Measurements from ENCODE around the gene SOCS7.
A peak's percentile ranks its signal among the peaks of the same experiment; 100 is the strongest.

Gene SOCS7

GRCh38 chr17:38442548-38442947, 90.9 kb downstream of the SOCS7 start:
- DNase-seq = no peak

- DNase-seq = peak; percentile 65
Measured at GRCh38 chr17:38443356-38444031, 91.8 kb downstream of the SOCS7 start.

- DNase-seq = peak; percentile 84
Measured at GRCh38 chr17:38444151-38444550, 92.5 kb downstream of the SOCS7 start.

GRCh38 chr17:38447502-38448085, 96.0 kb downstream of the SOCS7 start:
- no peak for DNase-seq

GRCh38 chr17:38448208-38448771, 96.6 kb downstream of the SOCS7 start:
- no peak for DNase-seq

- no peak for DNase-seq
Measured at GRCh38 chr17:38449364-38449763, 97.7 kb downstream of the SOCS7 start.

- DNase-seq = no peak
Measured at GRCh38 chr17:38450557-38451029, 98.9 kb downstream of the SOCS7 start.

- no peak for DNase-seq
Measured at GRCh38 chr17:38451030-38451839, 99.6 kb downstream of the SOCS7 start.

GRCh38 chr17:38451840-38452529, 100.3 kb downstream of the SOCS7 start:
- no peak for DNase-seq

GRCh38 chr17:38452719-38453118, 101.1 kb downstream of the SOCS7 start:
- DNase-seq = no peak

- peak; percentile 56 for DNase-seq
Measured at GRCh38 chr17:38453951-38454421, 102.3 kb downstream of the SOCS7 start.

- DNase-seq = peak; percentile 71
Measured at GRCh38 chr17:38454532-38454931, 102.9 kb downstream of the SOCS7 start.
